Measurements from ENCODE around the gene RND3.

DNA sequence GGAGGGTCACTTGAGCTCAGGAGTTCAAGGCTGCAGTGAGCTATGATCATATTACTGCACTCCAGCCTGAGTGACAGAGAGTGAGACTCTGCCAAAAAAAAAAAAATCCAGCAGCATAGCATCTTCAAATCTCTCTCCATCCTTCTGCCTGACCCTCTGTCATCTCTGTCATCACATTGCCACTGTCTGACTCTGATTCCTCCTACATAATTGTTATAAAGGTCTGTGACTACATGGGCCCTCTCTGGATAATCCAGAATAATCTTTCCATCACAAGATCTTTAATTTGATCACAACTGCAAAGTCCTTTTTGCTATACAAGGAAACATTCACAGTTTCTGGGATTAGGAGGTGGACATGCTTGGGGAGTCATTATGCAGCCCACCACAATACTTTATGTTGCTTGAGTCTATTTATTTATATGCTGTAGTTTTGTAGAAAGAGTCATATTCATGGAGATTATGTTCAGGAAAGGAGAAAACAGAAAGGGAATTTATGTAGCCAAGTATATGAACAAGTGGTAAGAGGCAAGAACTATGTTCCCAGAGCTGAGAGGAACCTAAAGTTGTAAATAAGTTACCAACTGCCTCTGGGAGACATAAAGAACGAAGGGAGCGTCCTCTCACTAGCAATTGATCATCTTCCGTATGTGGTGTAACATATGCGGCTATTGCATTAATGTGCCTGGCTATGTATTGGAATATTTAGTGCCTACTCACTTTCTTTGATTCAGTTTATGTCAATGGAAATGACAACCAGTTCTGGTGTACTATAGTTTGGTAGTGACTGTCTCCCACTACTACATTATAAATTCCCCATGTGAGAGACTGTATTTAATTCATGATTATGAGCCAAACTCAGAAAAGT is 21.5 kb downstream of the RND3 start:
- TF ChIP-seq, protein P1, sequence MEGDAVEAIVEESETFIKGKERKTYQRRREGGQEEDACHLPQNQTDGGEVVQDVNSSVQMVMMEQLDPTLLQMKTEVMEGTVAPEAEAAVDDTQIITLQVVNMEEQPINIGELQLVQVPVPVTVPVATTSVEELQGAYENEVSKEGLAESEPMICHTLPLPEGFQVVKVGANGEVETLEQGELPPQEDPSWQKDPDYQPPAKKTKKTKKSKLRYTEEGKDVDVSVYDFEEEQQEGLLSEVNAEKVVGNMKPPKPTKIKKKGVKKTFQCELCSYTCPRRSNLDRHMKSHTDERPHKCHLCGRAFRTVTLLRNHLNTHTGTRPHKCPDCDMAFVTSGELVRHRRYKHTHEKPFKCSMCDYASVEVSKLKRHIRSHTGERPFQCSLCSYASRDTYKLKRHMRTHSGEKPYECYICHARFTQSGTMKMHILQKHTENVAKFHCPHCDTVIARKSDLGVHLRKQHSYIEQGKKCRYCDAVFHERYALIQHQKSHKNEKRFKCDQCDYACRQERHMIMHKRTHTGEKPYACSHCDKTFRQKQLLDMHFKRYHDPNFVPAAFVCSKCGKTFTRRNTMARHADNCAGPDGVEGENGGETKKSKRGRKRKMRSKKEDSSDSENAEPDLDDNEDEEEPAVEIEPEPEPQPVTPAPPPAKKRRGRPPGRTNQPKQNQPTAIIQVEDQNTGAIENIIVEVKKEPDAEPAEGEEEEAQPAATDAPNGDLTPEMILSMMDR (IDR thresholded peaks at IDR 0.05): no peak
- TF ChIP-seq POLR2A (IDR thresholded peaks at IDR 0.05): no peak

Measured in body of pancreas (tissue), 4 donors.